Endothelial cell of umbilical vein (primary cell): ENCODE data around the gene ZNF423. TPM values are rescaled to one million over a fixed set of nuclear protein-coding genes. Genes with fewer than 3 reads are reported as not detected.

Experiments used
- BruUV-seq: library from RNA; stranded (reverse); fragments of 400-500 nt; replicated peaks from 2 replicates; lab custom pipeline; 2021; lab: Mats Ljungman, UMichigan
- CTCF ChIA-PET: fragments of 300-600, 350-600 bp; sonication (Branson Sonifier 250); formaldehyde crosslinking; loops from one replicate; lab custom pipeline; 2021; ENCODE audit warnings: antibody characterized with exemption, inconsistent platforms; lab: Charles Lee
- POLR2A ChIA-PET: fragments of 300-600, 350-600 bp; sonication (Branson Sonifier 250); formaldehyde crosslinking; loops from one replicate; lab custom pipeline; 2021; ENCODE audit warnings: antibody characterized with exemption, inconsistent platforms; lab: Charles Lee
- DNase-seq: peaks from one replicate; pipeline ENCODE4 v3.0.0-alpha.2; 2011; ENCODE audit warnings: low read depth, low spot score
- FAIRE-seq: peaks from 2 replicates; lab custom pipeline; 2011; peaks lifted over from hg19 to GRCh38; lab: Jason Lieb, UNC
- H2AFZ ChIP-seq: 2 replicates; pipeline ENCODE4 v1.6.0; 2012; ENCODE audit warnings: low read depth, low read length, control low read depth, inconsistent platforms
- H3K27ac ChIP-seq: 2 replicates; pipeline ENCODE4 v1.5.1; 2011; ENCODE audit warnings: low read depth, mild to moderate bottlenecking, control low read depth, low read length, moderate library complexity; ENCODE audit not compliant: insufficient read depth
- H3K27me3 ChIP-seq, 2 experiments: 2 replicates each; pipeline versions ENCODE4 v1.6.0 to v1.6.1; 2011; ENCODE audit warnings: low read length in 2 of 2, mixed read lengths in 1 of 2; ENCODE audit not compliant: control insufficient read depth in 2 of 2, insufficient read depth in 2 of 2
- H3K36me3 ChIP-seq, 2 experiments: 2 replicates in 1 of 2; 3 replicates in 1 of 2; pipeline ENCODE4 v1.5.1; 2011; ENCODE audit warnings: low read length in 2 of 2, mild to moderate bottlenecking in 1 of 2, moderate library complexity in 1 of 2; ENCODE audit not compliant: control insufficient read depth in 2 of 2, insufficient read depth in 2 of 2; ENCODE audit errors: extremely low read depth in 1 of 2
- H3K4me1 ChIP-seq: 3 replicates; pipeline ENCODE4 v1.5.1; 2011; ENCODE audit warnings: mild to moderate bottlenecking, low read length; ENCODE audit not compliant: control insufficient read depth, insufficient read depth; ENCODE audit errors: extremely low read depth
- H3K4me2 ChIP-seq: 2 replicates; pipeline ENCODE4 v1.6.1; 2011; ENCODE audit warnings: low read length, control low read depth, mixed read lengths; ENCODE audit not compliant: insufficient read depth
- H3K4me3 ChIP-seq, 3 experiments: fragments of 200-600 bp in 1 of 3; sonication (generic), shearing (Covaris generic) in 1 of 3; replicated peaks in 1 of 3; 2 replicates each; pipeline ENCODE4 v1.5.1; 2011 to 2016; ENCODE audit warnings: control low read depth in 3 of 3, low read length in 3 of 3, mild to moderate bottlenecking in 2 of 3, inconsistent platforms in 1 of 3, low read depth in 1 of 3, moderate library complexity in 1 of 3; ENCODE audit not compliant: insufficient read depth in 1 of 3
- H3K79me2 ChIP-seq: 2 replicates; pipeline ENCODE4 v1.6.0; 2012; ENCODE audit warnings: low read length, inconsistent platforms; ENCODE audit not compliant: control insufficient read depth, insufficient read depth
- H3K9ac ChIP-seq: replicated peaks from 2 replicates; pipeline ENCODE3; 2011; ENCODE audit warnings: low read length, control low read depth; ENCODE audit not compliant: insufficient read depth; ENCODE audit errors: extremely low read depth
- H3K9me1 ChIP-seq: replicated peaks from 3 replicates; pipeline ENCODE4 v1.6.0; 2011; ENCODE audit warnings: mild to moderate bottlenecking, low read length; ENCODE audit not compliant: control insufficient read depth, insufficient read depth; ENCODE audit errors: extremely low read depth
- H3K9me3 ChIP-seq: replicated peaks from 2 replicates; pipeline ENCODE4 v1.5.1; 2012; ENCODE audit warnings: low read length, inconsistent platforms; ENCODE audit not compliant: control insufficient read depth, insufficient read depth
- H4K20me1 ChIP-seq: replicated peaks from 2 replicates; pipeline ENCODE3; 2011; ENCODE audit warnings: mild to moderate bottlenecking, low read length; ENCODE audit not compliant: control insufficient read depth, insufficient read depth; ENCODE audit errors: extremely low read depth
- CTCF ChIP-seq, 2 donors: IDR thresholded peaks; 1 replicate in 1 of 2; 2 replicates in 1 of 2; pipeline ENCODE4 v1.5.1; 2011; ENCODE audit warnings: low read length in 2 of 2, mild to moderate bottlenecking in 2 of 2, moderate library complexity in 2 of 2, control low read depth in 1 of 2, inconsistent platforms in 1 of 2, low read depth in 1 of 2; ENCODE audit not compliant: insufficient read depth in 1 of 2; ENCODE audit errors: extremely low read depth in 1 of 2
- EZH2 ChIP-seq: IDR thresholded peaks from 2 replicates; pipeline ENCODE4 v1.6.1; 2012; ENCODE audit warnings: borderline replicate concordance, low read depth, mild to moderate bottlenecking, moderate library complexity, low read length, inconsistent platforms; ENCODE audit not compliant: severe bottlenecking
- FOS ChIP-seq: IDR thresholded peaks from 2 replicates; pipeline ENCODE4 v1.6.1; 2011; ENCODE audit warnings: mild to moderate bottlenecking, low read length, moderate library complexity, borderline replicate concordance; ENCODE audit not compliant: insufficient read depth
- GATA2 ChIP-seq: IDR thresholded peaks from 2 replicates; pipeline ENCODE4 v1.7.0; 2011; ENCODE audit warnings: low read depth, mild to moderate bottlenecking, moderate library complexity, mixed read lengths, low read length; ENCODE audit not compliant: insufficient read length, insufficient read depth
- JUN ChIP-seq: IDR thresholded peaks from 2 replicates; pipeline ENCODE4 v1.6.1; 2011; ENCODE audit warnings: borderline replicate concordance, low read depth; ENCODE audit not compliant: insufficient read length, insufficient read depth
- MAX ChIP-seq: IDR thresholded peaks from 2 replicates; pipeline ENCODE4 v1.6.1; 2011; ENCODE audit not compliant: insufficient read depth, insufficient read length
- MYC ChIP-seq: IDR thresholded peaks from one replicate; pipeline ENCODE4 v1.6.1; 2011; ENCODE audit warnings: mild to moderate bottlenecking, low read depth, low read length
- POLR2A ChIP-seq: IDR thresholded peaks from 2 replicates; pipeline ENCODE4 v1.6.1; 2012; ENCODE audit warnings: low read depth, mild to moderate bottlenecking, control low read depth, low read length
- POLR2AphosphoS5 ChIP-seq: IDR thresholded peaks from 2 replicates; pipeline ENCODE4 v1.6.1; 2012; ENCODE audit warnings: low read depth, mild to moderate bottlenecking, control low read depth, low read length, moderate library complexity; ENCODE audit not compliant: insufficient read depth
- dilution Hi-C: fragments of 300-500 bp; cut with MboI; formaldehyde crosslinking; loops from one replicate; pipeline ENCODE4 v1.15.0; 2019; ENCODE audit warnings: low sequenced_read_pairs; ENCODE audit not compliant: extremely low pct_ligation_motif_present
- intact Hi-C: fragments of 100-400 bp; cut with micrococcal nuclease; formaldehyde crosslinking; loops from one replicate; pipeline ENCODE4 v1.10.0; 2022
- polyA plus RNA-seq, 4 experiments: library from polyadenylated mRNA; depleted of rRNA in 3 of 4; stranded (reverse) in 3 of 4; unstranded in 1 of 4; fragments of >200 nt; gene quantifications; 2 replicates each; pipeline versions ENCODE4 v1.2.1 to v1.2.3, GENCODE V29; 2011 to 2012; ENCODE audit warnings: missing spikeins in 1 of 4
- total RNA-seq: library from RNA; stranded (reverse); gene quantifications from 2 replicates; pipeline ENCODE4 v1.2.3, GENCODE V29; 2021

ZNF423 gene
- total and polyA plus RNA-seq, 2 donors (not counting 3 experiments of a cell fraction or from before 2014, with no cell fraction given) = 2.2 to 8.1 TPM

GRCh38 chr16:49596648-49597291, 259.1 kb downstream of the ZNF423 start:
- Histone ChIP-seq H3K4me2 (no peak overlapping the region), H2AFZ (peak overlapping the region; percentile 56), H3K36me3 (no peaks in the 10 kb centered on the region), H3K27me3 (no peaks in the 10 kb centered on the region), H4K20me1 (no peaks in the 10 kb centered on the region), H3K4me3 (no peak overlapping the region), H3K27ac (no peak overlapping the region), H3K9ac (no peak overlapping the region), H3K79me2 (no peaks in the 10 kb centered on the region), H3K9me3 (no peaks in the 10 kb centered on the region), H3K4me1 (peaks cover 4% of the 10 kb centered on the region), H3K9me1 (no peaks in the 10 kb centered on the region)
- CTCF ChIA-PET = interaction anchor here (0.9 to 1.3 kb wide), 9 partner anchors 8 to 280 kb away, joined by 3 to 7 read pairs (median 4); no protein-coding TSS in a partner anchor
- DNase-seq = no peak
- intact Hi-C loops (loop anchor here (2.0 kb wide), 1 partner anchor 260 kb away; the partner anchor contains the start of gene ZNF423), dilution Hi-C loops (no loop called here)
- POLR2A ChIA-PET = no interaction called here
- FAIRE-seq = no peak
- TF ChIP-seq CTCF (IDR thresholded peaks at IDR 0.05; ENCODE audit: extremely low read depth in 1 of 2, insufficient read depth in 1 of 2, low read depth in 1 of 2, low read length in 2 of 2) (no peak), JUN (no peak), GATA2 (no peak), EZH2 (no peak), POLR2A (no peak), POLR2AphosphoS5 (no peak), MAX (no peak), MYC (no peak), FOS (no peak)
- BruUV-seq = no TSS peak
